Pulmonary artery endothelial cell (primary cell): ENCODE measurements around the gene ZKSCAN7. TPM values are rescaled to one million over a fixed set of nuclear protein-coding genes. Genes with fewer than 3 reads are reported as not detected.
"Not testable (repeated sequence)": the region's sequence is repeated elsewhere in the genome, so short reads cannot be mapped to it uniquely, and the experiment has no call there.

Source experiments
- DNase-seq: peaks from one replicate; pipeline ENCODE4 v3.0.0-alpha.2; 2011; ENCODE audit warnings: low read depth, low spot score
- total RNA-seq: library from RNA; depleted of rRNA; stranded (reverse); fragments of >200 nt; gene quantifications from 2 replicates; pipeline ENCODE4 v1.2.3, GENCODE V29; 2014

Gene ZKSCAN7
- total RNA-seq, result 0.92 and 1.2 TPM in 2 replicates

GRCh38 chr3:44554626-44555592 lies at the start of gene ZKSCAN7:
TSS of gene ZKSCAN7 (plus strand) at chr3:44555193. CDS start at chr3:44557048, 1,855 bp downstream.
- DNase-seq, result no peak

- DNase-seq, result no peak
Measured at GRCh38 chr3:44506556-44506955, 48.4 kb upstream of the ZKSCAN7 start.

- DNase-seq, result no peak
Measured at GRCh38 chr3:44506961-44507360, 48.0 kb upstream of the ZKSCAN7 start.

GRCh38 chr3:44509393-44509921 lies 45.5 kb upstream of the ZKSCAN7 start:
- DNase-seq, result no peak

- DNase-seq, result no peak
Measured at GRCh38 chr3:44510000-44510368, 45.0 kb upstream of the ZKSCAN7 start.

GRCh38 chr3:44511238-44511566 lies 43.8 kb upstream of the ZKSCAN7 start:
- DNase-seq, result no peak

- DNase-seq, result no peak
Measured at GRCh38 chr3:44513513-44513912, 41.5 kb upstream of the ZKSCAN7 start.

GRCh38 chr3:44516230-44516629 lies 38.8 kb upstream of the ZKSCAN7 start:
- no peak for DNase-seq

GRCh38 chr3:44518782-44519156 lies 36.2 kb upstream of the ZKSCAN7 start:
- DNase-seq, result no peak

- no peak for DNase-seq
Measured at GRCh38 chr3:44521721-44522120, 33.3 kb upstream of the ZKSCAN7 start.

GRCh38 chr3:44522494-44522933 lies 32.5 kb upstream of the ZKSCAN7 start:
- DNase-seq, result no peak

- DNase-seq, result no peak
Measured at GRCh38 chr3:44525060-44525459, 29.9 kb upstream of the ZKSCAN7 start.

GRCh38 chr3:44529927-44530326 lies 25.1 kb upstream of the ZKSCAN7 start:
- no peak for DNase-seq

GRCh38 chr3:44530911-44531310 lies 24.1 kb upstream of the ZKSCAN7 start:
- no peak for DNase-seq

GRCh38 chr3:44534659-44535058 lies 20.3 kb upstream of the ZKSCAN7 start:
- not testable (repeated sequence) for DNase-seq

GRCh38 chr3:44535364-44535763 lies 19.6 kb upstream of the ZKSCAN7 start:
- DNase-seq, result no peak

- DNase-seq, result not testable (repeated sequence)
Measured at GRCh38 chr3:44544811-44545210, 10.2 kb upstream of the ZKSCAN7 start.

- DNase-seq, result no peak
Measured at GRCh38 chr3:44555723-44556122, 730 bp downstream of the ZKSCAN7 start.

- no peak for DNase-seq
Measured at GRCh38 chr3:44557074-44557473, 2.1 kb downstream of the ZKSCAN7 start.

GRCh38 chr3:44561076-44561475 lies 6.1 kb downstream of the ZKSCAN7 start:
- DNase-seq, result no peak

GRCh38 chr3:44562147-44562546 lies 7.2 kb downstream of the ZKSCAN7 start:
- no peak for DNase-seq

- no peak for DNase-seq
Measured at GRCh38 chr3:44568561-44568960, 13.6 kb downstream of the ZKSCAN7 start.

- DNase-seq, result no peak
Measured at GRCh38 chr3:44571024-44571423, 16.0 kb downstream of the ZKSCAN7 start.
